Myocyte (in vitro differentiated cells): ENCODE measurements around the gene DNAJC5. TPM values are rescaled to one million over a fixed set of nuclear protein-coding genes. Genes with fewer than 3 reads are reported as not detected.
A peak's percentile ranks its signal among the peaks of the same experiment; 100 is the strongest.
"Not testable (repeated sequence)": the region's sequence is repeated elsewhere in the genome, so short reads cannot be mapped to it uniquely, and the experiment has no call there.

Experiments used
- DNase-seq: peaks from one replicate; pipeline ENCODE4 v3.0.0-alpha.2; 2012; ENCODE audit warnings: low read depth
- total RNA-seq: library from RNA; depleted of rRNA; stranded (reverse); fragments of >200 nt; gene quantifications from 2 replicates; pipeline ENCODE4 v1.2.3, GENCODE V29; 2014

DNAJC5 gene
- total RNA-seq, 1 donor from 2014 or later: 49.3 TPM

GRCh38 chr20:63861365-63861934 lies 33.5 kb upstream of the DNAJC5 start, which contains the start of gene ABHD16B:
Gene ABHD16B (plus strand): TSS chr20:63861498. CDS start chr20:63861541, 43 bp downstream.
- no peak for DNase-seq

- DNase-seq: no peak
Measured at GRCh38 chr20:63861981-63862901, 32.7 kb upstream of the DNAJC5 start.

GRCh38 chr20:63863021-63863797 lies 31.7 kb upstream of the DNAJC5 start:
- no peak for DNase-seq

GRCh38 chr20:63863798-63864544 lies 31.0 kb upstream of the DNAJC5 start:
- peak; percentile 82 for DNase-seq

GRCh38 chr20:63864545-63864977 lies 30.4 kb upstream of the DNAJC5 start:
- DNase-seq: no peak

- DNase-seq: peak; percentile 98
Measured at GRCh38 chr20:63864978-63865640, 29.8 kb upstream of the DNAJC5 start, which contains the start of gene TPD52L2. Gene TPD52L2 (plus strand): TSS chr20:63865270. CDS start chr20:63865366, 96 bp downstream.

GRCh38 chr20:63867042-63867441 lies 27.9 kb upstream of the DNAJC5 start:
- DNase-seq: not testable (repeated sequence)

- no peak for DNase-seq
Measured at GRCh38 chr20:63868264-63868663, 26.7 kb upstream of the DNAJC5 start.

GRCh38 chr20:63873477-63873971 lies 21.4 kb upstream of the DNAJC5 start:
- DNase-seq: no peak

- DNase-seq: not testable (repeated sequence)
Measured at GRCh38 chr20:63874241-63874640, 20.7 kb upstream of the DNAJC5 start.

- DNase-seq: no peak
Measured at GRCh38 chr20:63876489-63877036, 18.4 kb upstream of the DNAJC5 start.

- peak; percentile 71 for DNase-seq
Measured at GRCh38 chr20:63877755-63878470, 17.0 kb upstream of the DNAJC5 start.

GRCh38 chr20:63878899-63879663 lies 15.8 kb upstream of the DNAJC5 start:
- peak; percentile 67 for DNase-seq

GRCh38 chr20:63880901-63881300 lies 14.0 kb upstream of the DNAJC5 start:
- not testable (repeated sequence) for DNase-seq

GRCh38 chr20:63881451-63882226 lies 13.3 kb upstream of the DNAJC5 start:
- DNase-seq: no peak

- DNase-seq: no peak
Measured at GRCh38 chr20:63882257-63883200, 12.4 kb upstream of the DNAJC5 start.
